Amniotic stem cell (primary cell): ENCODE results near the gene NAPEPLD.
"Not testable (repeated sequence)": the region's sequence is repeated elsewhere in the genome, so short reads cannot be mapped to it uniquely, and the experiment has no call there.

Source experiments
- DNase-seq: peaks from one replicate; lab custom pipeline; 2025; lab: John Stamatoyannopoulos, UW

NAPEPLD gene

GRCh38 chr7:103065667-103066066, 83.2 kb downstream of the NAPEPLD start:
- peak; percentile 11 for DNase-seq

DNA sequence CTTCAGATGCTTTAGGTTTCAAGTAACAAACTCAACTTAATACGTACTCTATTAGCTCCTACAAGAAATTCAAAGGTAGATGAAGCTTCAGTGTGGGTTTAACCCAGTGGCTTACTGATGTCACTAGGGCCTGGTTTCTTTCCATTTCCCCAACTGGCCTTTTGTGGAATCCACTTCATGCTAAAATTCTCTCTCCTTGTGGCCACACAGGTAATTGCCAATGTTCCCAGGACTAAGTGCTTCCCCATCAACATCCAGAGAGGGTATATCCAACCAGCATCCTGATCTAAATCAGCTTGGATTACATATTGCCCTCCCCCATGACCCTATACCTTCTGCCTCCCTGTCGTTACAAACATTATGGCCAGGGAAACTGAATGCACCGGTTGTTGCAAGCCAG, 85.0 kb downstream of the NAPEPLD start:
- no peak for DNase-seq

DNA sequence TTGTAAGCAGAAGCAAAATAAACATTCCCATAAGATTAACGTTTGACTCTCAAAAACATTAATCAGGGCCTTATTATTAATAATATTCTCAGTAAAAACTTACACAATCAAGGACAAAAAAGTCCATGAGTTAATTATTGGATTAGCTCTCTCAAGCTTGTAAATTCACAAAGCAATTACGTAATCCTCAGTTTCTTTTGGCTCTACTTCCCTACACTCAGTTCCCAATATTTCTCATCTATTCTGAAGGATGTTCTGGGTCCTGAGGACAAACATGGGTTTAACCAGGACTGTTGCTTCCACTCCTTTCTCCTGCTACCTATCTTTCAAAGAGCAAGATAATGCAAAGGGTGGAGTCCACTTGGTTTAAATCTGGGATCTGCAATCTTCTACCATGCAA, 89.4 kb downstream of the NAPEPLD start:
- no peak for DNase-seq

- no peak for DNase-seq
These were observed 90.8 kb downstream of the NAPEPLD start for GRCh38 chr7:103058122-103058521.

DNA sequence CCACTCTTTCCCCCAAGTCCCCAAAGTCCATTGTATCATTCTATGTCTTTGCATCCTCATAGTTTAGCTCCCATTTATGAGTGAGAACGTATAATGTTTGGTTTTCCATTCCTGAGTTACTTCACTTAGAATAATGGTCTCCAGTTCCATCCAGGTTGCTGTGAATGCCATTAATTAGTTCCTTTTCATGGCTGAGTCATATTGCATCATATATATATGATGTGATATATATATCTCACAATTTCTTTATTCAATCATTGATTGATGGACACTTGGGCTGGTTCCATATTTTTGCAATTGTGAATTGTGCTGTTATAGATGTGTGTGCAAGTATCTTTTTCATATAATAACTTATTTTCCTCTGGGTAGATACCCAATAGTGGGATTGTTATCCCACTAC, 92.9 kb downstream of the NAPEPLD start:
- not testable (repeated sequence) for DNase-seq

- no peak for DNase-seq
These were observed 97.4 kb downstream of the NAPEPLD start for GRCh38 chr7:103051519-103051918.
